Peyer's patch (tissue), 4 donors: Measurements from ENCODE around the gene CHST15. TPM values are rescaled to one million over a fixed set of nuclear protein-coding genes. Genes with fewer than 3 reads are reported as not detected.

ENCODE experiments used
- DNase-seq, 3 donors: peaks; one replicate each; pipeline ENCODE4 v3.0.0-alpha.2; 2017 to 2019
- H3K27ac ChIP-seq, 4 donors: fragments of 200-600 bp; sonication (generic); one replicate each; pipeline ENCODE4 v1.5.1; 2016 to 2019
- H3K27me3 ChIP-seq, 2 donors: fragments of 200-600 bp; sonication (generic); one replicate each; pipeline ENCODE4 v1.5.1; 2019
- H3K36me3 ChIP-seq, 3 donors: fragments of 200-600 bp; sonication (generic); one replicate each; pipeline ENCODE4 v1.5.1; 2016 to 2019
- H3K4me1 ChIP-seq, 4 donors: fragments of 200-600 bp; sonication (generic); one replicate each; pipeline ENCODE4 v1.5.1; 2016 to 2019
- H3K4me3 ChIP-seq, 4 donors: fragments of 200-600 bp; sonication (generic); 1 replicate in 3 of 4; 2 replicates in 1 of 4; pipeline ENCODE4 v1.5.1; 2016 to 2019; ENCODE audit warnings: mild to moderate bottlenecking in 1 of 4
- H3K9me3 ChIP-seq, 4 donors: fragments of 200-600 bp; sonication (generic); one replicate each; pipeline ENCODE4 v1.5.1; 2016 to 2019; ENCODE audit warnings: mild to moderate bottlenecking in 1 of 4
- POLR2A ChIP-seq, 2 donors: fragments of 450-650 bp; IDR thresholded peaks; one replicate each; pipeline ENCODE4 v1.5.1; 2017; ENCODE audit warnings: antibody characterized with exemption in 2 of 2, mild to moderate bottlenecking in 2 of 2, moderate library complexity in 2 of 2
- total RNA-seq, 4 donors: library from RNA; depleted of rRNA; stranded (reverse); fragments of >200 nt; gene quantifications; one replicate each; pipeline ENCODE4 v1.1.0, GENCODE V29; 2016
- TF ChIP-seq, protein P1 (sequence below), 6 experiments: fragments of 450-650 bp in 4 of 6; fragments of 200-600 bp in 2 of 6; sonication (generic) in 1 of 6; IDR thresholded peaks; one replicate each; pipeline ENCODE4 v1.5.1; 2017 to 2019; ENCODE audit warnings: antibody characterized with exemption in 6 of 6, mild to moderate bottlenecking in 3 of 6, moderate library complexity in 1 of 6

Gene CHST15
- total RNA-seq, 4 donors from 2014 or later: 3.9 to 55.3 (median 10.9) TPM

DNA sequence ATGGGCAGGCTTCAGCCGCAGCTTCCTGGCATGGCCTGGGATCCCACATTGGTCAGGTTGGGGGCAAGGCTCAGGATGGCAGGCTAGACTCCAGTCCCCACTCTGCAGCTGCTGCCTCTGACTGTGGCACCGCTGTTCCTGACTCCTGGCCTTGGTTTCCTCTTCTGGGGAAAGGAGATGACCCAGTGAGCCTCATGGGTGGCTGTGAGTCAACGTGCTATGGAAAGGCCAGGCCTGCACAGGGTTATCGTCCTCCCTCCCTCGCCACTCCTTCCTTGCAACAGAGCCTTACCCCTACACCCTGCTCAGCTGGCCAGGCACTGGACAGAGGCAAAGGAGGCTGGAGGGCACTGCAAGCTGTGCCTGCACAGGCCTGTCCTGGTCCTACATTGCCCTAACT is 36.1 kb upstream of the CHST15 start:
- Histone ChIP-seq H3K9me3 (no peaks in the 10 kb centered on the region), H3K4me3 (no peak overlapping the region), H3K27ac (no peak overlapping the region), H3K27me3 (no peaks in the 10 kb centered on the region), H3K36me3 (no peaks in the 10 kb centered on the region), H3K4me1 (no peaks in the 10 kb centered on the region)
- no peak for TF ChIP-seq POLR2A (IDR thresholded peaks at IDR 0.05)
- TF ChIP-seq, protein P1, sequence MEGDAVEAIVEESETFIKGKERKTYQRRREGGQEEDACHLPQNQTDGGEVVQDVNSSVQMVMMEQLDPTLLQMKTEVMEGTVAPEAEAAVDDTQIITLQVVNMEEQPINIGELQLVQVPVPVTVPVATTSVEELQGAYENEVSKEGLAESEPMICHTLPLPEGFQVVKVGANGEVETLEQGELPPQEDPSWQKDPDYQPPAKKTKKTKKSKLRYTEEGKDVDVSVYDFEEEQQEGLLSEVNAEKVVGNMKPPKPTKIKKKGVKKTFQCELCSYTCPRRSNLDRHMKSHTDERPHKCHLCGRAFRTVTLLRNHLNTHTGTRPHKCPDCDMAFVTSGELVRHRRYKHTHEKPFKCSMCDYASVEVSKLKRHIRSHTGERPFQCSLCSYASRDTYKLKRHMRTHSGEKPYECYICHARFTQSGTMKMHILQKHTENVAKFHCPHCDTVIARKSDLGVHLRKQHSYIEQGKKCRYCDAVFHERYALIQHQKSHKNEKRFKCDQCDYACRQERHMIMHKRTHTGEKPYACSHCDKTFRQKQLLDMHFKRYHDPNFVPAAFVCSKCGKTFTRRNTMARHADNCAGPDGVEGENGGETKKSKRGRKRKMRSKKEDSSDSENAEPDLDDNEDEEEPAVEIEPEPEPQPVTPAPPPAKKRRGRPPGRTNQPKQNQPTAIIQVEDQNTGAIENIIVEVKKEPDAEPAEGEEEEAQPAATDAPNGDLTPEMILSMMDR (IDR thresholded peaks at IDR 0.05): no peak
- DNase-seq: no peak

DNA sequence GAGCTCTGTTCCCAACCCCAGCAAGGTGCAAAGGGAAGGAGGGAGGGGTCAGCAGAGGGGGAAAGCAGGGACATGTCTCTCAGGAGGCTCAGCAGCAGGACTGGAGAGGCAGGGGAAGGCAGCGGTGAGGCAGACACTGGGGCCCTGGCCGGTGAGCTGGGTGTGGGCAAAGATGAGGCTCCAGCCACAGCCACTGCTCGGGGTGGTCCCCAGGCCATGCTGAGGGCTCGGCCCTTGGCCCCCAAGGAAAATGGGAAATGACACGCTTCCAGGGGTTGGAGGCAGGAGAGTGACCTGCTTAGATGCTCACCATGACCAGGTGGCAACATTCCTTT is 35.4 kb upstream of the CHST15 start:
- TF ChIP-seq POLR2A (IDR thresholded peaks at IDR 0.05): no peak
- TF ChIP-seq, protein P1 (IDR thresholded peaks at IDR 0.05): no peak
- Histone ChIP-seq H3K27ac (no peak overlapping the region), H3K36me3 (no peaks in the 10 kb centered on the region), H3K4me1 (no peaks in the 10 kb centered on the region), H3K27me3 (no peaks in the 10 kb centered on the region), H3K9me3 (no peaks in the 10 kb centered on the region), H3K4me3 (no peak overlapping the region)
- no peak for DNase-seq

DNA sequence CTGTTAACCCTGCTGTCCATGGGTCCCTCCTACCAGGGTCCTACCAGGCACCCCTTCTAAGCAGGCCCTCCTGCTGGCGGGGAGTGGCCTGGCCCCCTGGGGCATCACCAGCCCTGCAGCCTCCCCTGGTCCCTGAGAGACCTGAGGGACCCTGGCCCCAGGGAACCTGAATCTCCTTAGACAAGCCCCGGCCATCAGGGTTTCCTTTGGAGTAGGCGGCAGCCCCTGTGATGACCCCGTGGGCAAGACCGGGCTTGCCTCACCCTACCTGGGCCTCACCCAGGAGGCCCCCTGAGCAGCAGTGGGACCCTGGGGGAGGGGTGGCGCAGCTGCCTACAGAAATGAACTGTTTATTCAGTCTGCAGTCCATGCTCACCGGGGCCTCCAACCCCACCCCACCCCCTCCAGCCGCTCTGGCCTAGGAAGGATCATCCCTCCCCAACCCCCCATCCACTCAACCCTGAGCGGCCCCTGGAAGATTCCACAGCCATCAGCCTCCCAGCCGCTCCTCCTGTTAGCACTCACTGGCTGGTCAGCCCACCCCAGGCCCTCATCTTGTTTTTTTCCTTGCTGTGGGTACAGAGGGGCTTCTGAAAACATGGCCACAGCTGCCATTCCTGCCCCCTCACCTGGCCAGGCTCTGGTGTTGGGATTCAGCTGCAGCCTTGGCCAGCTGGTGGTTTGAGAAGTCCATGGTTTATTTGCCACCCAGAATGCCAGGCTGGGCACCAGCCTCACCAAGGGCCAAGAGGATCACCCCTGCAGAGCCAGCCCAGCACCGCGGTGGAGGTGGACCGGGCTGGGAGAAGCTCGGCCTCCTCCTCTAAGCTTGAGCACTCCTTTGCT is 34.8 kb upstream of the CHST15 start:
- Histone ChIP-seq H3K4me3 (no peak overlapping the region), H3K27ac (no peak overlapping the region), H3K36me3 (no peaks in the 10 kb centered on the region), H3K27me3 (no peaks in the 10 kb centered on the region), H3K9me3 (no peaks in the 10 kb centered on the region), H3K4me1 (no peaks in the 10 kb centered on the region)
- TF ChIP-seq, protein P1 (IDR thresholded peaks at IDR 0.05): no peak
- TF ChIP-seq POLR2A (IDR thresholded peaks at IDR 0.05): no peak
- DNase-seq: no peak

DNA sequence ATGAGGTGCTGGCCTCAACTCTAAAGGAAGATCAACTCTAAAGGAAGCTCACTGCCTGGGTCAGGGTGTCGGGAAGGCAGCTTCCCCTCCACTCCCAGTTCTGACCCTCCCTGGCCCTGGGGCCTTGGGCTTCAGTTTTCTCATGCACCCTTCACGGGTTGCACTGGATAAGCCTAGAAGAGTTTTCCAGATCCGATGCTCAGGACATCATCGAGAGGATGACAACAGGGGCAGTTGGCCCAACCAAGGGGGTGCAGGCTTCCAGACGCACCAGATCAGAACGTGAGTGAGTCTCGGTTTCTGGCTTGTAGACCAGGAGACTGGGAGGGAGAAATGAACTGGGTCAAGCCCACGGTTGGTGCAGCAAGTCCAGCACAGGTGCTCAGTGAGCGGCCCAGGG is 34.2 kb upstream of the CHST15 start:
- H3K27ac ChIP-seq: no peak overlapping the region
- TF ChIP-seq, protein P1 (IDR thresholded peaks at IDR 0.05): no peak
- no peak for TF ChIP-seq POLR2A (IDR thresholded peaks at IDR 0.05)

DNA sequence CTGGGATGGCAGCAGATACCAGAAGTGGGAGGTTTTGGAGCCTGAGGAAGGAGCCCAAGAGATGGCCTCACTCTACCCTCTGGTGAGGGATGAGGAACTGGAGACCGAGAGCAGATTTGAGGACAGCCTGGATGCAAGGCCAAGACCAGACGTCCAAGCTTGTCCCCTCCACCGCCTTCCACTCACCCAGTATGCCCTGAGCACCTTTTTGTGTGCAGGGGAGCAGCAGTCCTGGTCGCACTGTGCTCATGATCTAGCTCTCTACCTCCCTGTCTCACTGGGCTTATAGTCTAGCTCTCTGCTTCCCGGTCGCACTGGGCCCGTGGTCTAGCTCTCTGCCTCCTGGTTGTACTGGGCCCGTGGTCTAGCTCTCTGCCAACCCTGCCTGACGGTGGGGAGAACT is 33.6 kb upstream of the CHST15 start:
- H3K4me3 ChIP-seq: no peak overlapping the region
- no peaks in the 10 kb centered on the region for H3K36me3 ChIP-seq
- H3K9me3 ChIP-seq: no peaks in the 10 kb centered on the region
- H3K27ac ChIP-seq: no peak overlapping the region
- no peaks in the 10 kb centered on the region for H3K27me3 ChIP-seq
- TF ChIP-seq, protein P1 (IDR thresholded peaks at IDR 0.05): no peak
- TF ChIP-seq POLR2A (IDR thresholded peaks at IDR 0.05): no peak
- no peaks in the 10 kb centered on the region for H3K4me1 ChIP-seq
- DNase-seq: no peak

More for the DNA sequence above, 34.2 kb upstream of the CHST15 start:
- H3K4me3 ChIP-seq: no peak overlapping the region
- no peaks in the 10 kb centered on the region for H3K36me3 ChIP-seq
- no peak for DNase-seq
- no peaks in the 10 kb centered on the region for H3K27me3 ChIP-seq
- H3K9me3 ChIP-seq: no peaks in the 10 kb centered on the region
- no peaks in the 10 kb centered on the region for H3K4me1 ChIP-seq
